ENCODE measurements around the gene HDDC3. TPM values are rescaled to one million over a fixed set of nuclear protein-coding genes. Genes with fewer than 3 reads are reported as not detected.

HDDC3 gene
- total and polyA plus RNA-seq, 2 donors, result 18.7 to 25.4 TPM

- 33% methylated on average over 56 of the region's 56 CpGs for WGBS
- peaks cover 37 to 46% of the 10 kb centered on the region in 2 donors for H3K36me3 ChIP-seq (ENCODE audit: control insufficient read depth in 2 of 2, insufficient read depth in 2 of 2, low read length in 1 of 2)
- no peaks in the 10 kb centered on the region for H3K27me3 ChIP-seq (ENCODE audit: control insufficient read depth in 2 of 2, insufficient read depth in 1 of 2, low read length in 1 of 2)
These were observed 24.1 kb upstream of the HDDC3 start for GRCh38 chr15:90956274-90957030.

GRCh38 chr15:90955624-90956273 is 23.4 kb upstream of the HDDC3 start:
- peaks cover 31 to 40% of the 10 kb centered on the region in 2 donors for H3K36me3 ChIP-seq (ENCODE audit: control insufficient read depth in 2 of 2, insufficient read depth in 2 of 2, low read length in 1 of 2)
- no peaks in the 10 kb centered on the region for H3K9me3 ChIP-seq (ENCODE audit: control insufficient read depth in 2 of 2, insufficient read depth in 1 of 2, low read length in 1 of 2)
- 86% methylated on average over 20 of the region's 20 CpGs for WGBS
- H3K27me3 ChIP-seq (ENCODE audit: control insufficient read depth in 2 of 2, insufficient read depth in 1 of 2, low read length in 1 of 2), result no peaks in the 10 kb centered on the region
- H3K4me3 ChIP-seq (ENCODE audit: low read length in 2 of 2), result peak overlapping the region; percentile 87 to 89
- peaks cover 12 to 22% of the 10 kb centered on the region in 2 donors for H3K4me1 ChIP-seq (ENCODE audit: control insufficient read depth in 2 of 2, insufficient read depth in 2 of 2, low read length in 2 of 2)
- peak overlapping the region in 1 of 2 donors; percentile 60 for H3K27ac ChIP-seq (ENCODE audit: low read depth in 1 of 2, low read length in 1 of 2)
- peak in 1 of 9 donors; percentile 7 for DNase-seq (ENCODE audit: low read depth in 6 of 9, low spot score in 9 of 9)

More at GRCh38 chr15:90956274-90957030, 24.1 kb upstream of the HDDC3 start:
- H3K27ac ChIP-seq (ENCODE audit: low read depth in 1 of 2, low read length in 1 of 2), result no peak overlapping the region
- H3K9me3 ChIP-seq (ENCODE audit: control insufficient read depth in 2 of 2, insufficient read depth in 1 of 2, low read length in 1 of 2), result no peaks in the 10 kb centered on the region
- H3K4me3 ChIP-seq (ENCODE audit: low read length in 2 of 2), result peak overlapping the region; percentile 35 to 89
- peak in 8 of 9 donors; percentile 25 to 79 (median 52) for DNase-seq (ENCODE audit: low read depth in 6 of 9, low spot score in 9 of 9)
- H3K4me1 ChIP-seq (ENCODE audit: control insufficient read depth in 2 of 2, insufficient read depth in 2 of 2, low read length in 2 of 2), result peaks cover 12 to 22% of the 10 kb centered on the region in 2 donors

GRCh38 chr15:90954712-90955623 is 22.6 kb upstream of the HDDC3 start, which contains the start of gene RCCD1:
TSS of gene RCCD1 (plus strand) at chr15:90954884. CDS start at chr15:90956735, 1,851 bp downstream.
- Histone ChIP-seq H3K4me1 (ENCODE audit: control insufficient read depth in 2 of 2, insufficient read depth in 2 of 2, low read length in 2 of 2) (peaks cover 12 to 22% of the 10 kb centered on the region in 2 donors), H3K9me3 (ENCODE audit: control insufficient read depth in 2 of 2, insufficient read depth in 1 of 2, low read length in 1 of 2) (no peaks in the 10 kb centered on the region), H3K36me3 (ENCODE audit: control insufficient read depth in 2 of 2, insufficient read depth in 2 of 2, low read length in 1 of 2) (peaks cover 31 to 40% of the 10 kb centered on the region in 2 donors), H3K27ac (ENCODE audit: low read depth in 1 of 2, low read length in 1 of 2) (peak within 1 kb of the TSS; percentile 77 to 86), H3K4me3 (ENCODE audit: low read length in 2 of 2) (peak within 1 kb of the TSS; percentile 87 to 89), H3K27me3 (ENCODE audit: control insufficient read depth in 2 of 2, insufficient read depth in 1 of 2, low read length in 1 of 2) (no peaks in the 10 kb centered on the region)
- peak; percentile 68 to 93 (median 83) for DNase-seq (ENCODE audit: low read depth in 6 of 9, low spot score in 9 of 9)
- 4% methylated on average over 69 of the region's 69 CpGs for WGBS

- Histone ChIP-seq H3K36me3 (ENCODE audit: control insufficient read depth in 2 of 2, insufficient read depth in 2 of 2, low read length in 1 of 2) (peaks cover 35 to 45% of the 10 kb centered on the region in 2 donors), H3K9me3 (ENCODE audit: control insufficient read depth in 2 of 2, insufficient read depth in 1 of 2, low read length in 1 of 2) (no peaks in the 10 kb centered on the region), H3K27me3 (ENCODE audit: control insufficient read depth in 2 of 2, insufficient read depth in 1 of 2, low read length in 1 of 2) (no peaks in the 10 kb centered on the region), H3K4me3 (ENCODE audit: low read length in 2 of 2) (peak overlapping the region; percentile 87 to 89), H3K4me1 (ENCODE audit: control insufficient read depth in 2 of 2, insufficient read depth in 2 of 2, low read length in 2 of 2) (peaks cover 12 to 22% of the 10 kb centered on the region in 2 donors), H3K27ac (ENCODE audit: low read depth in 1 of 2, low read length in 1 of 2) (no peak overlapping the region)
- WGBS, result 79% methylated on average over 16 of the region's 16 CpGs
- no peak for DNase-seq (ENCODE audit: low read depth in 6 of 9, low spot score in 9 of 9)
These were observed 21.8 kb upstream of the HDDC3 start for GRCh38 chr15:90953947-90954711.

GRCh38 chr15:90952901-90953677 is 20.7 kb upstream of the HDDC3 start:
- no peak for DNase-seq (ENCODE audit: low read depth in 6 of 9, low spot score in 9 of 9)
- H3K36me3 ChIP-seq (ENCODE audit: control insufficient read depth in 2 of 2, insufficient read depth in 2 of 2, low read length in 1 of 2), result peaks cover 43 to 53% of the 10 kb centered on the region in 2 donors
- H3K27me3 ChIP-seq (ENCODE audit: control insufficient read depth in 2 of 2, insufficient read depth in 1 of 2, low read length in 1 of 2), result no peaks in the 10 kb centered on the region

GRCh38 chr15:90950676-90951075 is 18.3 kb upstream of the HDDC3 start:
- Histone ChIP-seq H3K36me3 (ENCODE audit: control insufficient read depth in 2 of 2, insufficient read depth in 2 of 2, low read length in 1 of 2) (peaks cover 59 to 68% of the 10 kb centered on the region in 2 donors), H3K9me3 (ENCODE audit: control insufficient read depth in 2 of 2, insufficient read depth in 1 of 2, low read length in 1 of 2) (no peaks in the 10 kb centered on the region), H3K27ac (ENCODE audit: low read depth in 1 of 2, low read length in 1 of 2) (no peak overlapping the region), H3K27me3 (ENCODE audit: control insufficient read depth in 2 of 2, insufficient read depth in 1 of 2, low read length in 1 of 2) (no peaks in the 10 kb centered on the region), H3K4me1 (ENCODE audit: control insufficient read depth in 2 of 2, insufficient read depth in 2 of 2, low read length in 2 of 2) (peaks cover 3 to 11% of the 10 kb centered on the region in 2 donors), H3K4me3 (ENCODE audit: low read length in 2 of 2) (no peak overlapping the region)
- 96% methylated on average over 6 of the region's 6 CpGs for WGBS
- DNase-seq (ENCODE audit: low read depth in 6 of 9, low spot score in 9 of 9), result no peak

More at GRCh38 chr15:90952901-90953677, 20.7 kb upstream of the HDDC3 start:
- no peaks in the 10 kb centered on the region for H3K9me3 ChIP-seq (ENCODE audit: control insufficient read depth in 2 of 2, insufficient read depth in 1 of 2, low read length in 1 of 2)
- H3K27ac ChIP-seq (ENCODE audit: low read depth in 1 of 2, low read length in 1 of 2), result no peak overlapping the region
- no peak overlapping the region for H3K4me3 ChIP-seq (ENCODE audit: low read length in 2 of 2)
- WGBS, result 97% methylated on average over 14 of the region's 14 CpGs
- H3K4me1 ChIP-seq (ENCODE audit: control insufficient read depth in 2 of 2, insufficient read depth in 2 of 2, low read length in 2 of 2), result peaks cover 12 to 22% of the 10 kb centered on the region in 2 donors

- Histone ChIP-seq H3K36me3 (ENCODE audit: control insufficient read depth in 2 of 2, insufficient read depth in 2 of 2, low read length in 1 of 2) (peaks cover 61 to 68% of the 10 kb centered on the region in 2 donors), H3K27me3 (ENCODE audit: control insufficient read depth in 2 of 2, insufficient read depth in 1 of 2, low read length in 1 of 2) (no peaks in the 10 kb centered on the region), H3K4me1 (ENCODE audit: control insufficient read depth in 2 of 2, insufficient read depth in 2 of 2, low read length in 2 of 2) (peaks cover under 1 to 6% of the 10 kb centered on the region in 2 donors), H3K27ac (ENCODE audit: low read depth in 1 of 2, low read length in 1 of 2) (no peak overlapping the region), H3K4me3 (ENCODE audit: low read length in 2 of 2) (no peak overlapping the region), H3K9me3 (ENCODE audit: control insufficient read depth in 2 of 2, insufficient read depth in 1 of 2, low read length in 1 of 2) (peaks cover 0 to under 1% of the 10 kb centered on the region in 2 donors)
- no peak for DNase-seq (ENCODE audit: low read depth in 6 of 9, low spot score in 9 of 9)
- 98% methylated on average over 23 of the region's 23 CpGs for WGBS
These were observed 17.8 kb upstream of the HDDC3 start for GRCh38 chr15:90949979-90950675.
